PFSK-1 (cell line): ENCODE measurements around the gene C12orf57.

Experiments
- FOXP2 ChIP-seq: optimal IDR thresholded peaks from 2 replicates; pipeline ENCODE3; 2011; ENCODE audit warnings: borderline replicate concordance, control low read depth, inconsistent platforms; ENCODE audit not compliant: insufficient read depth; ENCODE audit errors: extremely low read length, extremely low read depth
- POLR2AphosphoS5 ChIP-seq: IDR thresholded peaks from 2 replicates; pipeline ENCODE4 v1.6.1; 2012; ENCODE audit warnings: low read depth, mild to moderate bottlenecking, control low read depth, low read length, moderate library complexity
- SIN3A ChIP-seq: IDR thresholded peaks from 2 replicates; pipeline ENCODE4 v1.6.1; 2012; ENCODE audit warnings: mild to moderate bottlenecking, low read length, moderate library complexity, borderline replicate concordance; ENCODE audit not compliant: insufficient read depth
- TAF1 ChIP-seq: IDR thresholded peaks from 2 replicates; pipeline ENCODE4 v1.6.1; 2012; ENCODE audit warnings: low read length, control low read depth, borderline replicate concordance; ENCODE audit not compliant: insufficient read depth
- TF ChIP-seq, protein P1 (sequence below), 2 experiments: IDR thresholded peaks; 2 replicates each; pipeline versions ENCODE4 v1.6.1 to v1.8.0; 2011 to 2012; ENCODE audit warnings: low read depth in 2 of 2, low read length in 2 of 2, control low read depth in 1 of 2, inconsistent platforms in 1 of 2, mild to moderate bottlenecking in 1 of 2, moderate library complexity in 1 of 2; ENCODE audit not compliant: insufficient read depth in 1 of 2

The C12orf57 gene

DNA sequence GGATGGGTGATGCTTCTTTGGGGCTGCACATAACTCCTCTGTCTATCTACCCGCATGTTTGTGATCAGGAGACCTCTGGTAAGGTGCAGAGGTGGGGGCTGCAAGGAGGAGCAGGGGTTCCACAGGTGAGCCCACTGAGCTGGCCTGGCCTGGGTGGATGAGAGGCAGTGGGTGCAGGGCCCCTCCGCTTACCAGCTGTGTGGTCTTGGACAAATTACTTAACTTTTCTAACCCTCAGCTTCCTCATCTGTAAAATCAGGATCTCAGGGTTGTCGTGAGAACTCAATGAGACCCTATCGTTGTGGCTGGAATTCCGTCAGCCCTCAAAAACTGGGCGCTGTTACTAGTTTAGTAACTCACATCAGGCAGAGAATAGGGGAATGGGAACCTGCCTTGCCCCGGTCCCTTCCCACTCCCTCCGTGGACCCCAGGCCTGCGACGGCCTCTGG lies 14.8 kb downstream of the C12orf57 start:
- no peak for TF ChIP-seq SIN3A
- TF ChIP-seq TAF1 = no peak
- no peak for TF ChIP-seq POLR2AphosphoS5
- TF ChIP-seq, protein P1, sequence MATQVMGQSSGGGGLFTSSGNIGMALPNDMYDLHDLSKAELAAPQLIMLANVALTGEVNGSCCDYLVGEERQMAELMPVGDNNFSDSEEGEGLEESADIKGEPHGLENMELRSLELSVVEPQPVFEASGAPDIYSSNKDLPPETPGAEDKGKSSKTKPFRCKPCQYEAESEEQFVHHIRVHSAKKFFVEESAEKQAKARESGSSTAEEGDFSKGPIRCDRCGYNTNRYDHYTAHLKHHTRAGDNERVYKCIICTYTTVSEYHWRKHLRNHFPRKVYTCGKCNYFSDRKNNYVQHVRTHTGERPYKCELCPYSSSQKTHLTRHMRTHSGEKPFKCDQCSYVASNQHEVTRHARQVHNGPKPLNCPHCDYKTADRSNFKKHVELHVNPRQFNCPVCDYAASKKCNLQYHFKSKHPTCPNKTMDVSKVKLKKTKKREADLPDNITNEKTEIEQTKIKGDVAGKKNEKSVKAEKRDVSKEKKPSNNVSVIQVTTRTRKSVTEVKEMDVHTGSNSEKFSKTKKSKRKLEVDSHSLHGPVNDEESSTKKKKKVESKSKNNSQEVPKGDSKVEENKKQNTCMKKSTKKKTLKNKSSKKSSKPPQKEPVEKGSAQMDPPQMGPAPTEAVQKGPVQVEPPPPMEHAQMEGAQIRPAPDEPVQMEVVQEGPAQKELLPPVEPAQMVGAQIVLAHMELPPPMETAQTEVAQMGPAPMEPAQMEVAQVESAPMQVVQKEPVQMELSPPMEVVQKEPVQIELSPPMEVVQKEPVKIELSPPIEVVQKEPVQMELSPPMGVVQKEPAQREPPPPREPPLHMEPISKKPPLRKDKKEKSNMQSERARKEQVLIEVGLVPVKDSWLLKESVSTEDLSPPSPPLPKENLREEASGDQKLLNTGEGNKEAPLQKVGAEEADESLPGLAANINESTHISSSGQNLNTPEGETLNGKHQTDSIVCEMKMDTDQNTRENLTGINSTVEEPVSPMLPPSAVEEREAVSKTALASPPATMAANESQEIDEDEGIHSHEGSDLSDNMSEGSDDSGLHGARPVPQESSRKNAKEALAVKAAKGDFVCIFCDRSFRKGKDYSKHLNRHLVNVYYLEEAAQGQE (IDR thresholded peaks at IDR 0.05; ENCODE audit: insufficient read depth in 1 of 2, low read depth in 2 of 2, low read length in 2 of 2) = no peak
- no peak for TF ChIP-seq FOXP2

DNA sequence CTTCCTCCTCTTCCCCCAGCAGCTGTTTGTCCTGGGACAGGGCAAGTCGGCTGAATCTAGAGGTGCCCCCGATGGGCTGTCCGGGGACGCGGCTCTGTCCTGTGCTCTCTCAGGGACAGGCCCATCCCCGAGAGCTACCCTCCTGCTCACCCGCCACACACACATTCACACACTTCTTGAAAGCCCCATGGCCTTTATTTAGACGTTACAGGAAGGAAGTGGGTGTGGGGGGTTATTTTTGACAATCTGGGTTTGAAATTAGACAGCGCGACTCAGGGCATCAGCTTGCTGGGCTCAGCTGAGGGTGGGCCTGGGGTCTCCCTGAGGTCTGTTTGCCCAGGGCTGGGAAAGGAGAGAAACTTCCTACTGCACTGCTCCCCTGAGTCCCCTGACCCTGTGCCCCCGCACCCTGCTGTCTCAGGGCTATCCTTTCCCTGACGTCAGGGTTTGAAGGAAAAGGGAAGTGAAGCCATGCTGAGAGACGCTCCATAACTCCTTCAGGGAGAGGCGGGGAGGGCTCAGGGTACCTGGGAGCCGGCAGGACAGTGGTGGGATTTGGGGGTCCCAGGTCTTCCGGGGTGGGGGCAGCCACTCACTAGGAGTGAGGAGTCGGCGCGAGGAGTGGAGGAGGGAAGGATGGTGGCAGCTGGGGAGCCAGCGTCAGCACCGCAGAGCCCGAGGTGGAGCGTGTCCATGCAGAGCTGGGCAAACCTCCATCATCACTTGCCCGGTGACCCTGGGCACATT lies 15.4 kb downstream of the C12orf57 start:
- TF ChIP-seq, protein P1 (IDR thresholded peaks at IDR 0.05; ENCODE audit: insufficient read depth in 1 of 2, low read depth in 2 of 2, low read length in 2 of 2) = no peak
- TF ChIP-seq POLR2AphosphoS5 = no peak
- TF ChIP-seq FOXP2 = no peak
- TF ChIP-seq SIN3A = no peak
- no peak for TF ChIP-seq TAF1

DNA sequence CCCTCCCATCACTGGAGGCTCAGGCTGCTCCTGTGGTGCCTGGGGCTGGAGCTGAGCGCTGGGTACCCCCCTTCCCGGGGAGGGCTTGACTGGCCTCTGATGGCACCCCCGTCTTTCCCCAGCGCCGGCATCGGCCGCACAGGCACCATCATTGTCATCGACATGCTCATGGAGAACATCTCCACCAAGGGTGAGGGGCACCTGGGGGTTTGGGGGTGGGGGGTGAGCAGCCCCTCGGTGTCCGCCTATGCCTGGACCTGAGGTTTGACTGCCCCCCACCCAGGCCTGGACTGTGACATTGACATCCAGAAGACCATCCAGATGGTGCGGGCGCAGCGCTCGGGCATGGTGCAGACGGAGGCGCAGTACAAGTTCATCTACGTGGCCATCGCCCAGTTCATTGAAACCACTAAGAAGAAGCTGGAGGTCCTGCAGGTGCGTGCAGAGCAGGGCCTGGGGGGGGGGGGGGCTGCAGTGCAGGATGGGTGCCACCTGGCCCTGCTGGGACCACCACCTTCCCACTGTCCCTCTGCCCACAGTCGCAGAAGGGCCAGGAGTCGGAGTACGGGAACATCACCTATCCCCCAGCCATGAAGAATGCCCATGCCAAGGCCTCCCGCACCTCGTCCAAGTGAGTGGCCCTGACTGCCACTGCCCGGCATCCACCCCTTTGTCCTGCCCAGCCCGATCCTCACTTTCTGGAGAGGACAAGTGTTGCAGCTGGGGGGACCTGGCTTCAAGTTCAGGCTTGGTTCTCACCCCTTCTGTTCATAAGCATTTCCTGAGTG lies 16.2 kb downstream of the C12orf57 start:
- TF ChIP-seq POLR2AphosphoS5 = no peak
- no peak for TF ChIP-seq SIN3A
- TF ChIP-seq FOXP2 = no peak
- TF ChIP-seq, protein P1 (IDR thresholded peaks at IDR 0.05; ENCODE audit: insufficient read depth in 1 of 2, low read depth in 2 of 2, low read length in 2 of 2) = no peak
- TF ChIP-seq TAF1 = no peak

DNA sequence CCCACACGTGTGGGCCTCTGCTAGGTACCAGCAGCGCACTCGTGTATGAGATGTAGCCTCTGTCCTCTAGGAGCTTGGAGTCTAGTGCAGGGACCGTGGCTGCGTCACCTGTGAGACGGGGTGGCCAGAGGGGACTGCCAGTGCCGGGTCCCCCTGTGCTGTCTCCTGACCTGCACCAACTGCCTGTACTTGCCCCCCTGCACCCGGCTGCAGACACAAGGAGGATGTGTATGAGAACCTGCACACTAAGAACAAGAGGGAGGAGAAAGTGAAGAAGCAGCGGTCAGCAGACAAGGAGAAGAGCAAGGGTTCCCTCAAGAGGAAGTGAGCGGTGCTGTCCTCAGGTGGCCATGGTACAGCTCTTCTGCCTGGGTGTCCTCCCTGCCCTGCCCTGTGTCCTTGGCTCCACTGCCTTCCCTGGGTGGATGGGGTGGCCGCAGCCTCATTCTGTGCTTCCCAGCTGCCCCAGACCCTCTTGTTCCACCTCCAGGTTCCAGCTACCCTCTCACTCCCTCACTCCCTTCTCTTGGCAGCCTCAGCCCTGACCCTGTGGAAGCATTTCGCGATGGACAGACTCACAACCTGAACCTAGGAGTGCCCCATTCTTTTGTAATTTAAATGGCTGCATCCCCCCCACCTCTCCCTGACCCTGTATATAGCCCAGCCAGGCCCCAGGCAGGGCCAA lies 16.9 kb downstream of the C12orf57 start:
- TF ChIP-seq, protein P1 (IDR thresholded peaks at IDR 0.05; ENCODE audit: insufficient read depth in 1 of 2, low read depth in 2 of 2, low read length in 2 of 2) = no peak
- no peak for TF ChIP-seq FOXP2
- no peak for TF ChIP-seq POLR2AphosphoS5
- no peak for TF ChIP-seq TAF1
- TF ChIP-seq SIN3A = no peak
